ENCODE measurements around the gene NRG3.

Gene NRG3

DNA sequence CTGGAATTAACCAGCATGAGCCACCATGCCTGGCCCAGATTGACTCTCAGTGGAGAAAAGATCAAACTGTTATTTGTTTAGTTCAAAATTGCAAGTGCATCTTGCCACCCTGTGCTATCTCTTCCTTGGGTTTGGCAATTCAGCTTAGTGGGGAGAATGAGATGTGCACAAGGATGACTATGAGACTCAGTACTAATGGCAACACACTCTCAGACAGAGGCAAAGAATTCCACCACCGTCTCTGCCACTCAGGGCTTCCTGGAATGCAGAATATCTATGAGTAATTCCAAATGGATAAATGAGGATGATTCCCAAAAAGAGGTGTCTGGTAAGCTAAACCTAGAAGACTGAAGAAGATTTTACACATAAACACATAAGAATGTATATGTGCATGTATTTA is 525.8 kb downstream of the NRG3 start:
- no peak for DNase-seq

DNA sequence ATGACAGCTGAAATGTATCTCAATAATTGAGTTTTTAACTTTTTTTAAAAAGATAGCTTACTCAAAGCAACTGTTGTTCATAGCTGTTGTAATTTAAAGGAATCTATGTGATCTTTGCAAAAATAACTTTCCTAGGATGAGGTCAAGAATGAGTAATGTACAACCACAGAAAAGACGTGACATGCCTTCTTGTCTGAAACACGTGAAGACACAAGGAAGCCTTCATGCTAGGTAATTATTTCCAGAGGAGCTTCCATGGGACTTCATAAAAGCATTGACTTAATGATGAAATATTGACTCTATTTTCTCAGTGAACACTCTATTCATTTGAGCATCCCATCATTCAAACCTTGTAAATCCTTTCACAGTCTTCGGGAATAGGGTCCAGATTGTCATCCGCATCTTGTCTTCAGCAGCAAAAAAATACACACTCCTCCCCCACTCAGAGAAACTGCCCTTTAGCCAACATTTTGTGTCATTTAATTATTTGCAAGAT is 528.0 kb downstream of the NRG3 start:
- DNase-seq: no peak

DNA sequence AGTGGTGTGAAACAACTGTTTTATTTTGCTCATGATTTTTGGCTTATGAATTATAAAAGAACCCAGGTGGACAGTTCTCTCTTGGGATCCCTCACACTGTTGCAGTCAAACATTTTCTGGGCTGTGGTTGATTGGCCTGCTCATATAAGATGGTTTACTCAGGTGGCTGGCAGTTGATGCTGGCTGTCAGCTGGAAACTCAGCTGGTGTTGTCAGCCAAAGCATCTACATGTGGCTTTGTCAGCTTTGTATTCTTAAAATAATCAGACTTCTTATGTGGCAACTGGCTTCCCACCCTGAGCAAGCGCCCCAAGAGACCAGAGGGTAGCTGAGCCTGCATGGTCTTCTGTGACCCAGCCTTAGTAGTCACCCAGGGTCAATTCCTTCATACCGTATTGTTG is 534.7 kb downstream of the NRG3 start:
- DNase-seq: no peak

DNA sequence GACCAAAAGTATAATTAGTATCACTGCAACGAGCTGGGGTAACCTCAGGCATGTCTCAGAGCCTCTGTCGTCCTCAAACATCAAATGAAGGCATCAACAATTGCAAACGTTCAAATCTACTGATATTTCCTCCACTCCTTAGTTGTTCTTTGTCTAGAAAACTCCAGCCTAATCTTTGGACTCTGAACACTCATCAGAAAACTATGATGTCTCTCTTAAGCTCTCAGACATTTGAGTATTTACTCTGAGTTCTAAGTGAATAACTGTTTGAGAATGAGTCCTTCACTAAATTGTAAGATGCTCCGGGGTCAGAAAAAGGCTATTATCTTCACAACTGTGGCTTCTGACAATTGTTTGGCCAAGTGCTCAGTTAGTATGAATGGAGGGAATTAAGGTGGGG is 536.4 kb downstream of the NRG3 start:
- no peak for DNase-seq

DNA sequence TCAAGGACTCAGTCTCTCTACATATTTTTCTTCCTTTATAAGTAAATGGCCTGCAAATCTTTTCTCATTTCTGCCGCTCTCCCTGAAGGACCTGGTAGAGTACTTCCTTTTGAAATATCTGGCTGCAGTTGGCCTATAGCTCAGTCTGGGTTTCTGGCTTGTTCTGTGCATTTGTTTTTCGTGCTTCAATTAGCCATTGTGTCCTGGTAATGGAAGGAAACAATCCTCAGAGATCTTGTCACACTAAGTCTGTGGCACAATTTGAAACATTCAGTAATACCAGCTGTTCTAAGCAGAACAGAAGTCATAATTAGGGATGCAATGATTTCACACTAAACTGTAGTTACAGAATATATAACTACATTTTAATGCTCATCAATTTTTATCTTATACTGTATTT is 545.0 kb downstream of the NRG3 start:
- DNase-seq: no peak

DNA sequence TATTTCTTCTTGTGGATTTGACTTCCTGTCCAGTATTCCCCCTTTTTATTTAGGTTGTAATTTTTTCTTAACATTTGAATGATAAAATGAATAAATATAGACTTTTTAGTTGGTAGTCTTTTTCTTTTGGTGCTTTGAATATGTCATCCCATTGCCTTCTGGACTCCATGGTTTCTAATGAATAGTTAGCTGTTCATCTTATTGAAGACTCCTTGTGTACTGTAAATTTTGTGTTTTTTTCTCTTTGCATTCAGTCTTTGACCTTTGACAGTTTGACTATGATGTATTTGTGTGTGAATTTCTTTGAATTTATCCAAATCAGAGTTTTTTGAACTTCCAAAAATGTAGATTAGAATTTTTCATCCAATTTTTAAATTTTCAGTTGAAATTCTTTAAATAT is 554.3 kb downstream of the NRG3 start:
- no peak for DNase-seq

DNA sequence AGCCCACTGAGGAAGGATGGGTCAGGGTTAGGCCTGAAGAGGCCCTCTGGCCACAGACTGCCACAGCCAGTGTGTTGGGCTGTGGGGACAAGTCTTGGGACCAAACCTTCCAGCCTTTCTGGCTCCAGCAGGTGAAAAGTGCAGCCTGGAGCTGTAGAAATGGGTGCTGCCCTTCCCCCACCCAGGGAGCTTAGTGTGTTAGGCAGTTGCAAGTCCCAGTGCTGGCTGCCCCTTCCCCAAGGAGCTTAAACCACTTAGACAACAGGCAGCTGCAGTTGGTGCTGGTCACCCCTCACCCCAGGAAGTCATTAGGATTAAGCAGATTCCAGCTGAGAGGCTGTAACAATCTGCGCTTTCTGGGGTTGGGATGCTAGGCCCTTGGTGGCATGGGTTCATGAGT is 563.3 kb downstream of the NRG3 start:
- DNase-seq: no peak

DNA sequence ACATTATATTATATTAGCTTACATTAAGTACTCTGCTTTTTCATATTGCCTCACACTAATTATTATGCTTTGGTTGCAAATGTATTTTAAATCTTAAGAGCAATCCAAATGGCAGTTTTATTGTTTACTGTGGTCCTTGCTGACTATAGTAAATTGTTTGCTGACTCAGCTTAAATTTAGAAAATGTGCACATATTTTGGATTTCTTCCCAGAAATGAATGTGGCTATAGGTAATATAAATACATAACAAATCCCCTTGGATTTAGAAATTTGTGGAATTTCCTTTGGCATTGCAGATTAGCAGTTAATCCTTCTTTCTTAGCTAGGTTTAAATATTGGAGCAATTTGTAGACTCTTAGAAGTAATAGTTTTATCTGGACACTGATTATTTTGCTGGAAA is 565.8 kb downstream of the NRG3 start:
- DNase-seq: no peak

DNA sequence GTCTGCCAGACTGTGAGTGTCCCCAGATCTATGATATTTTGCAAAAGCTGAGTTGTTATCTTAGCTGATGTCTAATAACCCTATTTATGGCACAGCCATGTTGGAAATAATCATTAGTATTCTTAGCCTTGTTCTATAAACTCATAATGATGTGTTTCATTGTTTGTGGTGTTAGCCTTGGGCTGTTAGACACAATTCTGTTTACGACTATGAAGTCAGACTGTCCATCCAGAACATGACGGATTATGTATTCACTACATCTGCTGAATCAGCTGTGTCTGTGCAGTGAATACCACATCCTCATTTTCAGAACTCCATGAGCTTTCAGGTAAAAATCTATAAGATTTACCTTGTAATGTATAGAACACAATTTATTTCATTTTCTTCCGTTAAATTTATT is 577.1 kb downstream of the NRG3 start:
- no peak for DNase-seq

DNA sequence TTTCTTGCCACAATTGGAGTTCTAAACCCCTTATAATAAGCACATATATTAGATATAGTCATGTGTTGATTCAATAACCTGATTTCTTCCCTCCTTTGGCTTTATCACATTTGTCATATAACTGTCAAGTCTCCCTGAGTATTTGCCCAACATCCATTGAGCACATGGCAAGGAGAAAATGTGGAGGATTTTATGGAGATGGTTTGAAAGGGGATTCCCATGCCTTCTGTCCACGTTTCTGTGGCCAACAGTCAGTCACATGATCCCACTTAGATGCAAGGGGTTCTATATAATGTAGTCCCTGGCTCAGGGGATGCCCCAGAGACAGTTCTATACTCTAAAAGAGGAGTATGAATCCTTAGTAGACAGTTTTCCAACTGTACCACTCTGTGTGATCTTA is 577.7 kb downstream of the NRG3 start:
- no peak for DNase-seq

DNA sequence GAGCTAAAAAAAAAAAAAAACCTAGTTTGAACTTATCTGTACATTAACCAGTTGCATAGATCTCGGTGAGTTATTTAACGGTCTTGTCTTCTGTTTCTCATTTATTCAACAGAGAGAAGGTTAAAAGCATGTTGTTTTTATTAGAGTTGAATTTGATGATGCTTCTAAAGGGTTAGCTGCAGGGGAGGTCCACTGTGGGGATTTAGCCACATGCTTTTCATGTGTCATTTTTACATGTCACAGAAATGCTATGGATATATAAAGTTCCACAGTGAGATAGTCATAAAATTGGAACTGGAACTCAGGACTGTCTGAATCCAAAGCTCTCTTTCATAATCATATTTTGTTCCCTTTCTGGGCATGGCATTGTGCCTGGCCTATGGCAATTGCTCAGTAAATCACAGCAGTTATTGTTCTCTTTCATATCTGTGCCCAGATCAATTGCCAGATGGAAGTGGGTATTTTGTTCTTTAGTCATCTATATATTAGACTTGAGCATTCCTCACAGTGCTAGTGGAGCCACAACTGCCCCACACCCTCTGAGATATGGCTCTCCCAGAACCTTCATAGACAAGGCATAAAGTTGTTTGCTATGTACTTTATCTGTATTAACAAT is 578.8 kb downstream of the NRG3 start:
- no peak for DNase-seq

DNA sequence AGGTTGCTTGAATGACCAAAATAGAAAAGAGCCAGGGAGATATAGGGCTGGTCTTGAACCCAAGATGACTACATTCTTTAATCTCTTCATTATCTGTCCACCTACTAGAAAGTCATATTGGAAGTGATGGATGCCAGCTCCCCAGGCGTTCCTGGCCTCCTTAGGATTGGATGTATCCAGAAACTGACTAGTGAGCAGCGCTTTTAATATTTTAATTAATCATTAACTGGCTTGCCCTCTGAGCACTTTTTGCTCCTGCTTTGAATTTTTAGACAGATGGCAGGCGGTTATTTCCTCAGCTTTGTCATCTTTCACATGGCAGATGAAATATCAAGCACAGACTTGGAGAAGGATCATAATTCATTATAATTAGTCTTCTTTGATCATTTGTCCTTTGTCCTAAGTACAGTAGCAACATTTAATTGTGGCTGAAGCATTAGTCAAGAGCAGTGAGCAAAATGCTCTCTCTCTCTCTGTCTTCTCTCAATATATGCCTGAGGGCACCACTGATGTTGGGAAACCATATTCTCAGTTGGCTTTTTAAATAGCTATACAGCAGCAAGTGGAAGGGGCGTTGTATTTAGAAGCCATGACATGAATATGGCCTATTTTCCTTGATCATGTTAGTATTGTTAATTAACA is 588.0 kb downstream of the NRG3 start:
- DNase-seq: no peak

DNA sequence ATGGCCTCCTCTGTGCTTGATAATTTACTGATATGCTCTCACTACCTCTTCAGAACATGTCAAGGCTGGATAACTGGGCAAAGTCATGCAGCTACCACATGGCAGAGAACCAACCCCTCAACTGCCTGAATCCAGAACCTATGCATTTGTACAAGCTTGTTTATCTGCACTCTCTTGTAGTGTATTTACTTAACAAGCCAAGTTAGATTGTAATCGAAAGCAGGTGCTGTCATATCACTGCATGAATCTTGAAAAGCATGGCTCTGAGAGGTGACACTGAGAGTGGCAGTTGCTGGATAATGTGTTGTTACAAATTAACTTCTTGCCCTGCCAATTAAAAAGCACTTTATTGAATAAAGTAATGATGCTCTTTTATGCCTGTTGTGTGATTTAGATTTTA is 588.6 kb downstream of the NRG3 start:
- no peak for DNase-seq

DNA sequence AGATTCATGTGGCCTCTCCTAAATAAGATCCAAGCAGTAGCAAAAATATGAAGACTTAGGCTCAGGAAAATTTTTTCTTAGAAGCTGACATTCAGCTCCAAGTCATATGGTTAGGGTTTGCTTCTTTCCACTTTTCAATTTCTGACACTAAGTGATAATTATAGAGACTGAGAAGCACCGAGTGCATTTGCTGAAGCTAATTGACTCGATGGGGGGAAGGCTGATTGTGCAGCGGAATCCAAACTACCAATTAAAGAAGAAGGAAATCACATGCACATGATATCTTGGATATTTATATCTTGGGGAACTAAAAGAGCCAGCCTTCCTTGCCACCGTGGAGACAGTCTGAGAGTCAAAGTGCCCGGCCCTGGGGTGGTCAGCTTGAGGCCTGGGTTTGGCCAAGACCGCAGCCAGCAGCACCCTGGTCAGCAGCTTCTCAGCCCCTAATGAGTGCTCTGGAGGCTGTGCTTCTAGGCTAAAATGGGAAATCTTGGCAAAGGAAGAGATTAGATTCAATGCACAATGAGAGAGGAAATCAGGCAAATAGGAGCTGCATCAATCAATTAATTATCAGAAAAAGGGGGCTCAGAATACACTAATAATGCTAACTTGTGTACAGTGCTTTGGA is 589.3 kb downstream of the NRG3 start:
- DNase-seq: no peak

DNA sequence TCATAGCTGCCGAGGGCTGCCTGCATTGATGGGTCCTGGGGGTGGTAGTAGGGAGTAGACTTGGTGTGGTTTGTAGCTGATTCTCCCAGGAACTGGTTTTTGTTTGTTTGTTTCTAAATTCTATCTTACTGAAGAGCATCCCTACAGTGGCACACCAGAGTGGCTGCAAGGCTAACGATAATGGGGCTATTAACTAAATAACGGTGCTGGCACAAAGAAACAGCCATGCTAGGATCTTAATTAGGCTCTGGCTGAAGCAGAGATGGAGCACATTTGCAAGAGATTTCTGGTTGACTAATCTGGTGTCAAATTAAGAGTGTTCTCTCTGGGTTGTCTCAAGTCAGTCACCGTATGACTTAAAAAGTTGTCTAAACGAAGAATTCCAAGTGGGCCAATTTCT is 590.0 kb downstream of the NRG3 start:
- DNase-seq: no peak

DNA sequence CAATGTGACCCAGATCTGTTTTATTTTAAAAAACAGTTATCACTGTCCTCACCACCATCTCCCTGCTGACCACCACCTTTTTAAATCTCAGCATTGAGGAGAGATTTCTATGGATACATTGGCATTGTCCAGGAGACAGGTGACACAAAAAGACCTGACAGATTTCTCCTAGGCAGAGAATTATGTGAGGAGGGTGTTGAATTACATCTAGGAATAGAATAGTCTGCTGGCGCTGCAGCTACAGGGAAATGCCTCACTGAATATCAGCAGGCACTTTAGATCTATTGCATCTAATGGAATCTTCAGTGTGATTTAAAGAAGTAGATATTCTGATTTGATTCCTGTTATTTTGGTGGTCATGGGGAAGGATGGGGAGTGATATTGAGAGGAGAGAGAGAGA is 593.5 kb downstream of the NRG3 start:
- no peak for DNase-seq

DNA sequence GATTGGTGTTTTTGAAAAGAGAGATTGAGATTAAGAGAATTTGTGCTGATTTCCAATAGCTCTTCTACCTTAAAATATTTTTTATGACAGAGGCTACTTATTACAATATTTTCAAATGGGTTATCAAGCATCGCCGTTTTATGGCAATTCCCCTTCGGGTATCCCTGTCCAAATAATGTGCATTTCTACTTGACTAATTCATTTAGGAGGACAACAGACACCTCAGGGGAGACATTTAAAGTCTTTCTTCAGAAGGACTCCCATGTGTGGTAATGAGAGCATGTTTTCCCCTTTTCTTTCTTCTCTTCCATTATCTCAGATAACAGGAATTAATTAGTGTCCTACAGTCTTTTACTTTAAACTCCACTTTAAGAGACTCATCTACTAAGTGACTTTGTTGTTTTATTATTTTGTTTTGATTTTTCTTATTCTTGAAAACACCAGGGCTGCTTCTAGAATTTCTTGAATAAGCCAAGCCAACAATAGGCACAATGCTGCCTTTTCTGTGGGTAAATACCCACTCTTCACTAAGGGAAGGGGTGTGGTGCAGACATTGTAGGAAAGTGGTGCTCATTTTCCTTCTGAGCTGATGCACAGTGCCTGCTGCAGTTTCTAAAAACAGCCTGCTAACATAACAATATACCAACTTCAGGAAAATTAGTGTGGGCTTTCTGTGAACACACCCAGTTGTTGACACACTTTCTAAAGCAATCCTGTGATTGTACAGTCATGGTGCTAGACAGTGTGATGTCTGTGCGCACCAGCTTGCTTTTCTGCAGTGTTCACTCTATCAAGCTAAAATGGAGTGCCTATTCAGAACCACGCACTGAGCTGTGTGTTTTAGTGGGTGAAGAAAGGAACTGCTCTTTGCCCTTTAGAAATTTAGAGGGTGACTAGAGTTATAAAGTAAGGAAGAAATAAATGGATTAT is 597.7 kb downstream of the NRG3 start:
- no peak for DNase-seq

DNA sequence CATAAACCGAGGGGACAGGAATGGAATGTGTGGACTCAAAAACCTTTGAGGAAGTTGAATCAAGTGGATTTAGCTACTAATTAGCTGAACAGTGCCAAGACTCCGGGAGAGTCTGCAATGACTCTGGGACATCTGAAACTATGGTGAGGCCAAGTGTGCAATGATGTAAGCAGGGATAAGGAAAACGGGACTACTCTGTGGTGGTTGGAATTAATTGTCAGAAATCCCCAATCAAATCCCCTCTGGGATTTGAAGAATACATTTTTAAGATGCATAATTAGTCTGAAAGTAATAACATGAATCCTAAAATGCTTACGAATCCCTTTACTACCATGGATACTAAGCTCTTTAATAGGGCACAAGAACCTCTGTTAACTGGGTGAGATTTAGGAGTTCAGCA is 602.8 kb downstream of the NRG3 start:
- no peak for DNase-seq

DNA sequence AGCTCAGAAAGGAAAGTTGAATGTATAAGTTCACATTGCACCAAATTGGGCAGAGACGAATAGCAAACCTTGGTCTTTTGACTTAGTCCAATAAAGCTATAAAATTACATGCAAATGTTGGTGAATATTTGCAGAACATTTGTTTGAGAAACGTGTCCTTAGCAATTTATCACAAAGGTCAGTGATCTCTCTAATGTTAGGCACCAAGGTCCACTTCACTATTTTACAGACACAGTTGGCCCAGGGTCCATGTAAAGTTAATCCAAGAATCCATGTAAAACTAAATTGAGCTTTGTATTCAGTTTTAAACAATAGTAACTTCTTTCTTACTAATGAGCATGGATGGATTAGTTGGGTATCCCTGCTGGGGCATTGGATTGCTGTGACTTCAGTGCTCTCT is 617.7 kb downstream of the NRG3 start:
- no peak for DNase-seq

DNA sequence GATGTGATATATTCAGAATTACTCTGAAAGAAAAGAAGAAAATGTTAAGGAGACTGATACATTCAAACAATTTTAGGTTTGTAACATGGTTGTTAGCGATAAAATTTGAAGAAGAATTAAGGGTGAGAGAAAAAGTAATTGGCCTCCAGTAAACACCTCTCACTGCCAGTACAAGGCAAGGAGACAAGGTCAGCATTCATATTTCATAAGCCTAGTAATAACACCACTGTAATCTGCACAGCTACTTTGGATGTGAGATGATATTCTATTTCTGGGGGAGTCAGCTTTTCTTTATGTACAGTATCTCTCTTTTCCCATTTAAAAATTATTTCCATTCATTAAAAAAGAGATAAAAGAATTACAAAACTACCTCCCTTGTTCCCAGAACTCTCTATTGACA is 621.1 kb downstream of the NRG3 start:
- DNase-seq: no peak

DNA sequence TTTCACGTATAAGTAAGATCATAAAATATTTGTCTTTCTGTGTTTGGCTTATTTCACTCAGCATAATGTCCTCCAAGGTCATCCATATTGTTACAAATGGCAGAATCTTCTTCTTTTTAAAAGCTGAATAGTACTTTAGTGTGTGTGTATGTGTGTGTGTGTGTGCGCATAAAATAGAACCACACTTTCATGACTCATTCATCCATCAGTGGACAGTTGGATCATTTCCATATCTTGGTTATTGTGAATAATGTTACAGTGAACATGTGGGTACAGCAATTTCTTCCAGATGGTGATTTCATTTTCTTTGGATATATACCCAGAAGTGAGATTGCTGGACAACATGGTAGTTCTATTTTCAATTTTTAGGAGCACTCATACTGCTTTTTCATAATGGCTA is 622.4 kb downstream of the NRG3 start:
- no peak for DNase-seq

DNA sequence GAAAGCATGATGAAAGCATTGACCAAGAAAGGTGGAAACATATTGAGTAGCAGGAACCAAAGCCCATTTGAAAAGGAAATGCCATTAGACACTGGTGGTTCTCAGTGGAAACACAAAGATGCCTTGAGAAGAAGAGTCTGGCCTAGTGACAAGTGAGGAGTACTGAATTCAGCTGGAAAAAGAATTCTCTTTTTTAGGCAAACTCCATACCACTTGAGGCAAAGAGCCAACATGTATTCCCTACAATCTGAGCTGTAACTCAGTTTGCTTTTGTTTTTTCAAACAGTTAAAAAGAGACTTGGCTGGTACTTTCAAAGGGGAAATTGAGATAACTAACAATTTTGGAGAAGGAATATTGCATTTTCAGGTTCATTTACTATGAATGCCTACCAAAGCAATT is 624.0 kb downstream of the NRG3 start:
- DNase-seq: no peak

DNA sequence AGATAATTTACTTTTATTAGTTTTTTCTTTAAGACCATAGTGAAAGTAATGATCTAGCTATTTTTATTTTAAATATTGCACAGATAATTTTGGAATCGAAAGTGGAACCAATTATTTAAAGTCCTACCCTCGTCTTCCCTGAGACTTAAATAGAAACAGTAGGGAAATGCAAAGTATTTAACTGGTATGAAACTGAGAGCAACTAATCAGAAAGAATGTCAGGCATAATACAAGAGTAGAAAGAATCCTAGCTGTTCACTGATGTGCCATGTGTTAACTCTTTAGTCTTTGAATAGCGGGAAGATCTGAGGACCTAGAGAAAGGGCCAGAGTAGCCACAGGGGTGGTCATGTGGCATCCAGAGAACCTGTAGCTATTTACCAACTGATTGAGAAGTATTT is 630.0 kb downstream of the NRG3 start:
- no peak for DNase-seq
